Measurements from ENCODE around the gene TBC1D5.

TBC1D5 gene

GRCh38 chr3:17336291-17336690, 406.1 kb downstream of the TBC1D5 start:
- DNase-seq: no peak

- no peak for DNase-seq
Measured at GRCh38 chr3:17333893-17334292, 408.5 kb downstream of the TBC1D5 start.

GRCh38 chr3:17333446-17333845, 409.0 kb downstream of the TBC1D5 start:
- DNase-seq: no peak

DNA sequence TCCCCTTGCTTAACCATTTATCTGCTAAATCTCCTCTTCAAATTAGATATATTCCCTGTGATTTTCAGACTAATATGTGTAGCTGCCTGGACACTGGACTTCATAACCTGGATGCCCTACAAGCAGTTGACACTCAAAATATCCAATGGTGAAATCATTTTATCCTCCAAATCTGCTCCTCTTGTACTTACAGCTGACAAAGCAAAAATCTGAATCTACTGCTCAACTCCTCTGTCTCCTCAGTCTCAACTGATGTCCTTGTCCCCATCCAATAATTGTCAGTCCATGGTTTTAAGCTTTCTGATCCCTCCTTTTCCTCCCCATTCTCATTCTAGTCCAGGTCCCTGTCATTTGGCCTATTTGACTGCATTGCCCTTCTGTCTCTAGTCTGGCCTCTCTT, 411.8 kb downstream of the TBC1D5 start:
- no peak for DNase-seq

GRCh38 chr3:17329927-17330326, 412.5 kb downstream of the TBC1D5 start:
- no peak for DNase-seq

DNA sequence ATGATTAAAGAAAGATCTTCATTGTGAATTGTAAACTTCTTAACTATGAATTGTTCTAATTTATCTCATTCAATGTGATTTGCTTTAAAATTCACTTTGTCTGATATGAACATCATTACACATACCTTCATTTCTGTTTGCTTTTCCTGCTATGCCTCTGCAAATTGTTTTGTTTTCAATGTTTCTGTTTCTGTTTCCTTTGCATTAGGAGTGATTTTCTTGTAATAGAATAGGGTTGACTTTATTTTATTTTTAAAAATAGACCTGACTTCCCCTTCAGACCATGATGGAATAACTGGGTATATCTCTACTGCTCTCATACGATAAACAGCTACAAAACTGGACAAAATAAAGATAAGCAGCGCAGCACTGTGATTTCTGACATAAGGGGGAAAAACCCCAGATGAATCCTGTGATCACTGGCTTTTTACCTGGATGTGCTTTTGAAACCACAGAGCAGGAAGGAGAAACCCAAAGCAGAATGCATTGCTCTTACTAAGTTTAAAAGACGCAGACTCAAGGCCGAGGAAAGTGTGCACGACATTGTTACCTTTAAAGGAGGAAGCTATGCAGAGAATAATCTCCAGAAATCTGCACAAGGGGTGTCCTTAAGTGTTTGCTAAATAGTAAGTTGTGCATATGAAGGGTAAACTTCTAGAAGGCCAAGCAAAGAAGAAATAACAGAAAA, 420.2 kb downstream of the TBC1D5 start:
- DNase-seq: no peak

DNA sequence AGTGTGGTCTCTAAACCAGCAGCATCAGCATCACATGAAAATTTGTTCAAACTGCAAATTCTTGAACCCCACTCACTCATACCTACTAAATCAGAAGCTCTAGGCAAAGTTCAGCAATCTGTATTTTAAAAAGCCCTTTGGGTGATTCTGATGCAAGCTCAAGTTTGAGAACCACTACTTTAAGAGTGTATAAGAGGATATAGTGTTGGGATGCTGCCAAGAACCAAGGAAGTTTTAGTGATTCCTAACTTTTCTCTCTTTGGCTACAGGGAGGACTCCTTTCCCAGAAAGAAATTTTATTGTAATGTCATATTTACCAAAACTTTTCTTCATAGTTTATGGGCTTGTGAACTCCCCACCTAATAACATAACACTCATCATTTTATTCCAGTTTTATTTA, 422.2 kb downstream of the TBC1D5 start:
- DNase-seq: no peak

DNA sequence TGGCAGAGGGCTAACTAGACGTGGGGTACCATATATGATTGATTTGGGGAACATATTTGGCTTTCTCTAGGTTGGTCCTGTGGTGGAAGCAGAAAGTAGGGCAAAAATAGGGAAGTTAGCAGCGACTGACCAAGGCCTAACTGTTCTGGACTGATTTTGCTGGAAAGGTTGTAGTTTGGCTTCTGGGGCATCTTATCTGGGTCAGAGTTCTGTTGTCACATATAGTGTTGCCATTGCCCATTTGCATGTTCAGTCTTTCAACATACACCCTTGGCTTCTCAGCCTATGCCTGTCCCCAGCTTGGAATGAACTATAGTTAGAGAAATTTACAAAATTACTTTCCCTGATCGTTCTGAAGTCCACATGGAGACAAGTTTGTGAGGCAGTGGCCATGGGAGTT, 426.5 kb downstream of the TBC1D5 start:
- no peak for DNase-seq

DNA sequence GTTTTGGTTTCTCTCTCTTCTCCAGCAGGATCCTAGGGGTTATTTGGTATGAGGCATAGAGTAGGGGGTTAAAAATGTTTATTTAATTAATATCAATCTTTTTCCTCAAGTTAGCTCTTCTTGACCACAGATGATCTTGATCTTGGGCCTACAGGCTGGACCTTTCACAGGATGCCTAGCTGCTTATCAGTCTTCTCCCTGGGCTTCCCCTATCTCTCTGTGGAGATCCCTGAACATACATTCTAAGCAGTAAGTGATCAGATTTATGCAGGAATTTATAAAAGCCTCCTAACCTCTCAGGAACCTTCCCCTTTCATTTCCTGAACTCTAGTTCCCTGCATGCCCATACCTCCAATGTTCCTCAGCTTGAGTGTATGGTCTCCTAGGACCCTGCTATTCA, 428.3 kb downstream of the TBC1D5 start:
- DNase-seq: no peak

GRCh38 chr3:17313746-17314145, 428.7 kb downstream of the TBC1D5 start:
- no peak for DNase-seq

DNA sequence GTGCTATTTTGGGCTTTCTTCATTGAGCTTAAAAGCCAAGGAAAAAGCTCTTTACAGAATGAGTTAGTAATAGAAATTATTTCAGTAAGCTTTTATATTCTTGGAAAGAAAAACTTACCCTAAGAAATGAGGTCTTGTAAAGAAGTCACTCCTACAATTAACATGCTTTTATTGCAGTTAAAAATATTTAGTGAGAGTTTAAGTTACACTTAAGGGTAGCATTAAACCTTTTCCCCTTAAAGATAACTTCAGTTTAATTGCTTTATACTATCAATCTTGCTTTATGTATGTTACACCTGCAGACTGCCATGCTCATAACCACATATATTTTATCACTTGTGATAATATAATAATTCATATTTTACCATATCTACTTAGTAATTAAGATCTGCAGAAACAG, 431.4 kb downstream of the TBC1D5 start:
- no peak for DNase-seq

DNA sequence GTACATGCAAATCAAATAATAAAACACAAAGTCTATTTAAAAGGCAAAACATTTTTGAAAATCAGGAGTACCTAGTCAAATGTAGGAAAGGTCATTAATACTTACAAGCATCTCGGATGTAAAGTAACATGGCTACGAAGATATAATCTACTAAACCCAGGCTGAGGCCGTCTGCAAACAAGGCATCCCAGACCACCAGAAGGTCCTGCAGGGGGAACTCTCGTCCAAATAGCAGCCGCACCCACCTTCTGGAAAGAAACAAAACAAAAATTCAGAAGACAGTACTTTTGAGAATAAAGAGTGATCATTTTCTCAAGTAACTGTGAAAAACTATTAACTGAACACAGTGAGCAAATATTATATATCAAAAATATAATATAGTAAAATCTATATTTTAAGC, 434.5 kb downstream of the TBC1D5 start:
- no peak for DNase-seq

DNA sequence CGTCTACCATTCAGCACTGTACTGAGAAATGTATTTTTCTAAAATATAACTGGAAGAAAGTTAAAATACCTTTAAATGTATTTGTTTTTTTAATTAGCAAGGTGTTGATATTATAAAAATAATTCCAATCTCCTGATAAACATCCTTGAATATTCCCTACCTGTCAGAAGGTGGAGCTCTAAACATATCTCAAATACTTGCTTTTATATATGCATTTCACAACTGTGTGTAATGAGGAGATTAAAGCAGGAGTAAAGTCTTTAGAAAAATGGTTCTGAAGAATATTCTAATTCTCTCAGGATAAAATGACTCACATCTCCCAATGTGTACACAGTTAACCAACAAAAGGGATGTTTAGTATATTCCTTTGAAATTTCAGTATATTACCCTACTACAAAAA, 434.9 kb downstream of the TBC1D5 start:
- no peak for DNase-seq

DNA sequence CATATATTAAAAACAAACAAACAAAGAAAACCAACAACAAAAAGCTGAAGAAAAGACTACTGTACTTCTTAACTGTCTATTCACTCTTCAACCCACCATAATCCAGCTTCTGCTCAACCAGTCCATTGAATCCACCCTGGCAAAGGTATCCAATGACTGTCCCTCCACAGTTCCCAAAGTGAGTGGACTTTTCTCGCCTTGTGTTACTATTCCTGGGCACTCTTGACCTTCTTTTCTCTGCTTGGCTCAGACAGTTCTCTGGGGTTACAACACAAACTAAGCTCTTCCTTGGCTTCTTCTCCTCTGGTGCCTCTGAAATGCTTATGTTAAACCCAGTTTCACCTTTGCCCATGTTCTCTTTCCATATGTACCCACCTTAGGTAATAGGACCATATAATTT, 437.5 kb downstream of the TBC1D5 start:
- DNase-seq: no peak

DNA sequence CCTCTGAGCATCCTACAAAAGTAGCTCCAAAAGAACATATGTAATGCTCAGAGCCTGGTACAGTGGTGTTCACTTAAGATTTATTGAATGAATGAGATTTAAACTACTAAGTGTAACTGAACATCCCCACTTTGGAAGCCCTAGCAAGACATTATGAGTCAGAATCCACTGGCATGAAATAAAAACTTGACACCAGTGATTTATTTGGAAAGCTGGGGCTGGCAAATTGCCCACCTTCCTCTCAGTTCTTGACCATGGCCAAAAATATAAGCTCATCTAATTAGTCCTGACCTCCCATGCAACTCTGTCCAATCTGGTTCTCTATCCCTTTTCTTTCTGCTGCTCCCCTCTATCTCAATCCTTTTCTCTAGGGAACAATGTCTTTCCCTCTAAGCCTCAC, 439.7 kb downstream of the TBC1D5 start:
- no peak for DNase-seq

- no peak for DNase-seq
Measured at GRCh38 chr3:17302170-17302569, 440.3 kb downstream of the TBC1D5 start.

- no peak for DNase-seq
Measured at GRCh38 chr3:17301271-17301670, 441.2 kb downstream of the TBC1D5 start.

DNA sequence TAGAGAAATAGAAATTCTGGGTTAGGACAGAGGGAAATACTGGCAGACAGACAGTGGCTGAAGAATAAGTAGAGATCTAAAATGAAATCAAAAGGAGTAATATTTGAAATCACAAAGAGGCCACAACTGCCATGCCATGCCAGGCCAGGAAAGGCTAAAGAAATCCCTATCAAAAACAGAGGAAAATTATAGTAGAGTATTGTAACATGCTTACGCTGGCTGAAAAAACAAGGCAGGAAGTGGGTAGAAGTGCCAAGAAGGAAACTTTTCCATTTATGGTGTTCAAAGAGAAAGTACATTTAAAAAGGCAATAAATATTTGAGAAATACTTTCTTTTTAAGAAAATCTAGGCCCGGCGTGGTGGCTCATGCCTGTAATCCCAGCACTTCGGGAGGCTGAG, 442.0 kb downstream of the TBC1D5 start:
- no peak for DNase-seq

DNA sequence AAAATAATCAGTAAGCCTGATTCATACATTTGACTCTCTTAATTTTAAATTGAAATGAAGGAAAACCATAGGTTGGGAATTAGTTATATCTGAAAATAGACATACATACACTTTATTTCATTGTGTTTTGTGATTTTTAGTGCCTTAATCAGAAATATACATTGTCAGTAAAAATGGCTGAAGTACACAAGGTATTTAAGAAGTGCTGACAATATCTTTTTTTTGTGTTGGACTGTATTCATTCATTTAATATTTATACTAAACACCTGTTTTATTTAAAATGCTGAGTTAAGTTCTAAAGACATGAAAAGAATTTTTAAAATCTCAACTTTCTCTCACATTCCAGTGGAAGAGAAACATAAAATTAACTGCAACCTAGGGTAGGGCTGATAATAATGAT, 444.4 kb downstream of the TBC1D5 start:
- no peak for DNase-seq

GRCh38 chr3:17292556-17292955, 449.9 kb downstream of the TBC1D5 start:
- DNase-seq: no peak

DNA sequence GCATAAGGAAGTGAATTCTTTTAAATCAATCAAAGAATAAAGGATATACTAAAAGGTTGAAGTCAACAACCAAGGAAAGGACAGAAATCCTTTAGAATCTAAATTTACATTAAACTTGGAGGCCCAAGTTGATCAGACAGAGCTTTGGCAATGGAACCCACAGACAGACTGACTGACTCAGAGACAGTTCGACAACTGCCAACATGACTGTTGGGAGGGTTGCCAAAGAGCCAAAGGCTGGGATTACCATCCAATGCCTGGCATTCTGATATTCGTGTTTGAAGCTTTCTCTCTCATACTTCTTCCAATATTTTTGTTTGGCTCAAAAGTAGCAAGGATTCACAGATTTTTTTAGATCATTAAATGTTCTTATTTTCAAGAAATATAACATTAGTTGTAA, 451.5 kb downstream of the TBC1D5 start:
- no peak for DNase-seq

- no peak for DNase-seq
Measured at GRCh38 chr3:17288839-17289399, 453.5 kb downstream of the TBC1D5 start.

DNA sequence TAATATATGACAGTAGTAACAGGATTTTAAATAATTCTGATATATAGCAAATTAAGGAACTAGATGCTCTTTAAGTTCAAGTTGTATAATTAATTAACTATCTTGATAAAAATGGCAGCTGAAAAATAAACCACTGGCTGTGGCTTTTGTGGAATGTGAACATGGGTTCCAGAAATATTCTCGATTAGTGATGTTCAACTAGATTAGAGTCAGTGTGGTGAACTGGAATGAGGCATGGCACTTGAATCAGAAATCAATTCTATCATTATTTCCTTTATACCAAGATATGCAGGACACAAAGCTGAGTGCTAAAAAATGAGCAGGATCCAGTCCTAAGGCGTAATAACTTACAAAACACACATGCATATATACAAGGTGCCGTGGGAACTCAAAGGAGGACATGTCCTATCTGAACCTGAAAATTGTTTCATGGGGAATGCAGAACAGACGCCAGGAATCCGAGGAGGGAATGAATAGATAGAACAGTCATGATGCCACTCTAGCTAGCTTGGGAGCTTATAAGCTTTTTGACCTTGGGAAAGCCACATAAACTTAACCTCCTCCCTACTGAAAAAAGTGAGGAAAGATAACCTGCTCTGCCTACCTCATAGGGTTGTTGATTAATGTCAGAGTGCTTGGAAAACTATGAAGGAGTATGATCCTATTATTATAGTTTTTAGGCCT, 455.3 kb downstream of the TBC1D5 start:
- no peak for DNase-seq

DNA sequence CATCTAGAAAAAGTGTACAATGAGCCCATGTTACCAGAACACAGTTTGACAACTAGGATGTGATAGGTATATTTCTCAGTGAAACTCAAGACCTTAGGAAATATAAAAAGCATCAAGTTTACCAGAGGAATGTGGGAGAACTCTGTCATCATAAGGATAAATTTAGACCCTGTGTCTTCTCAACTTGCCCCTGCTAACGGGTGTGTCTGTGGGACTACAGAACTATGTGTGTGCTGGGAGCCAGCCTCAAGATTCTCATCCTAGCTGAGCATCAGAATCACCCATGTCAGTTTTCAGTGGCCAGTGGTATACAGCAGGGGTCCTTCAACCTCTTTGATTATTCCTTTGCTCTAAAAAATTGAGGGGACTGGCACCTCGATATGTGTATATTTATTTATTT, 464.4 kb downstream of the TBC1D5 start:
- no peak for DNase-seq

DNA sequence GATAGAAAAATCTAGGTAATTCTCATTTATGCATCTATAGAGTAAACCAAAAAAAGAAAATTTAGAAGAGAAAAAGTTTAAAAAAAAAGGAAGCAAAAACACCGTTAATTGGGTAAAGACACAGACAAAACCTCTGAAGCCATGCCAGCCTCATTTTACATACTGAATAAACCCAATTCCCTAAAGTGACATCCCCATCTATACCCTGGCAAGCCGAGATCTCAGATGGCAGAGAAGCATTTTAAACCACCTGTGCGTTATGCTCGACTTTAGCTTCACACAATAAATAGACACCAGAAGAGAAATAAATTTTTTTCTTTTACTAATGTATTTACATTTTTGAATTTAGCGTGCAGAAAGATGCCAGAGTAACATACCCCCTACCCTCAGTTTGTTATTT, 475.6 kb downstream of the TBC1D5 start:
- no peak for DNase-seq

Measured in NCI-H187 (cell line).